GM12891 (cell line): ENCODE results near the gene CDH13.

Source experiments
- SPI1 ChIP-seq: IDR thresholded peaks from 2 replicates; pipeline ENCODE4 v1.6.1; 2011; ENCODE audit warnings: low read depth, low read length, control low read depth
- TAF1 ChIP-seq: IDR thresholded peaks from 2 replicates; pipeline ENCODE4 v1.6.1; 2011; ENCODE audit warnings: low read depth, low read length, control low read depth

- TF ChIP-seq SPI1 (no peak), TAF1 (no peak)
These were observed 1039.7 kb downstream of the CDH13 start for GRCh38 chr16:83666449-83666848.
